ENCODE results near the gene C1orf159.

C1orf159 gene

DNA sequence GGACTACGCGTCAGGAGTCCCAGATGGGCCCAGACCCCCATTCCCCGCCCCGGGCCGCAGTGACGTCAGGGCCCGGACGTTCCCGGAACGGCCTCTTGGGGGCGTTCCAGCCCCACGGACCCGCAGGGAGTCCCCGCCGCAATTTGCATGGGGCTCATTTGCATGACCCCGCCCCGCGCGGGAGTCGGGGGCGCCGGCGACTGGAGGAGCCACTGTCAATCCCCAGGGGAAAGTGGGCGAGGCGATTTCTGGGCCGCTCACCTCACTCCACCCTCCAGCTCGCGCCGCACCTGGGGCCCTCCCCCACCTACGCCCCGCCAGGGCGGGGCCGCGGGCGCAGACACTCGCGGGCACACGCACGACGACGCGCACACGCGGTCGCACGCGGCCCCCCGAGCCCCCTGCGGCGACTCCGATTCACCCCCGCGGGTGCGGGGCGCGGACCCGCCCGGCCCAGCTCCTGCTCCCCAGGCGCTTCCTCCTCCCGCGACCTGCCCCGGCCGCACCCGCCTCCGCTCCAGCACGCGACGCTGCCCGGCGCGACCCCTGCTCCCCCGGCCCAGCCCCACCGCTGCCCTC lies 82.8 kb downstream of the C1orf159 start:
- peak; percentile 95 for DNase-seq

DNA sequence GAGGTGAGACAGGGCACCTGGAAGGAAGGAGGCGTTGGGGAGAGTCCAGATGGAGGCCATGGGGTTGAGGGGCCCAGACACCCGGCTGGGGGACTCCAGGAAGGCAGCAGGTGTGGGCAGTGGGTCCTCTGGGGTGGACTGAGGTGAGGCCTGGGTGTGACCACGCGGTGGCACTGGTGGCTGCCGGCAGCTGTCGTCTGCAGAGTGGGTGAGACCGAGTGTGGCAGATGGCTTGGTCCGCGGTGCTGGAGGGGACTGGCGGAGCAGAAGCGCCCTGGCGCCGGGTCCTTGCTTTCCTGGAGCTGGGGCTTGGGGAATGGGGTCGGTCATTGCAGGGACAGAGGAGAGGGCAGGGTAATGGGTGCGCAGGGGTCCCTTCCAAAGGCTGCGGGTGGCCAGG lies 83.5 kb downstream of the C1orf159 start:
- no peak for DNase-seq

Measured in NCI-H510A treated with DMSO at 0.1 percent for 48 hours (cell line).